Tongue (tissue), 2 donors: Measurements from ENCODE around the gene G6PC2. TPM values are rescaled to one million over a fixed set of nuclear protein-coding genes. Genes with fewer than 3 reads are reported as not detected.
A peak's percentile ranks its signal among the peaks of the same experiment; 100 is the strongest.
"Not testable (repeated sequence)": the region's sequence is repeated elsewhere in the genome, so short reads cannot be mapped to it uniquely, and the experiment has no call there.

Experiments
- DNase-seq: peaks from one replicate; pipeline ENCODE4 v3.0.0-alpha.2; 2015
- total RNA-seq: library from RNA; depleted of rRNA; stranded (reverse); fragments of >200 nt; gene quantifications from one replicate; pipeline ENCODE4 v1.2.3, GENCODE V29; 2014

G6PC2 gene
- total RNA-seq = not detected

GRCh38 chr2:168901003-168901402 is at the start of gene G6PC2:
G6PC2 (plus strand) TSS chr2:168901291; CDS start chr2:168901332, 41 bp downstream.
- no peak for DNase-seq

GRCh38 chr2:168851674-168852320 is 49.3 kb upstream of the G6PC2 start:
- DNase-seq = peak; percentile 36

- DNase-seq = no peak
These were observed 48.6 kb upstream of the G6PC2 start for GRCh38 chr2:168852481-168852880.

- DNase-seq = no peak
These were observed 47.6 kb upstream of the G6PC2 start for GRCh38 chr2:168853471-168853870.

GRCh38 chr2:168854651-168855050 is 46.4 kb upstream of the G6PC2 start:
- DNase-seq = no peak

- no peak for DNase-seq
These were observed 45.5 kb upstream of the G6PC2 start for GRCh38 chr2:168855601-168856000.

GRCh38 chr2:168858146-168858545 is 42.9 kb upstream of the G6PC2 start:
- no peak for DNase-seq

GRCh38 chr2:168867164-168867563 is 33.9 kb upstream of the G6PC2 start:
- DNase-seq = not testable (repeated sequence)

- DNase-seq = not testable (repeated sequence)
These were observed 30.7 kb upstream of the G6PC2 start for GRCh38 chr2:168870369-168870768.

GRCh38 chr2:168870824-168871223 is 30.3 kb upstream of the G6PC2 start:
- not testable (repeated sequence) for DNase-seq

- no peak for DNase-seq
These were observed 26.6 kb upstream of the G6PC2 start for GRCh38 chr2:168874368-168875054.

- DNase-seq = not testable (repeated sequence)
These were observed 18.9 kb upstream of the G6PC2 start for GRCh38 chr2:168882163-168882562.

GRCh38 chr2:168884975-168885374 is 16.1 kb upstream of the G6PC2 start:
- no peak for DNase-seq

GRCh38 chr2:168889635-168890005 is 11.5 kb upstream of the G6PC2 start:
- DNase-seq = no peak

GRCh38 chr2:168890006-168890782 is 10.9 kb upstream of the G6PC2 start, which contains the start of gene SPC25:
SPC25 (minus strand) TSS chr2:168890430; CDS start chr2:168889519, 911 bp downstream.
- DNase-seq = peak; percentile 97

GRCh38 chr2:168892327-168892726 is 8.8 kb upstream of the G6PC2 start:
- DNase-seq = no peak

GRCh38 chr2:168894101-168894500 is 7.0 kb upstream of the G6PC2 start:
- no peak for DNase-seq

GRCh38 chr2:168894720-168895119 is 6.4 kb upstream of the G6PC2 start:
- DNase-seq = no peak

GRCh38 chr2:168895771-168896170 is 5.3 kb upstream of the G6PC2 start:
- DNase-seq = no peak

- no peak for DNase-seq
These were observed 4.3 kb upstream of the G6PC2 start for GRCh38 chr2:168896783-168897182.

- DNase-seq = no peak
These were observed 3.6 kb upstream of the G6PC2 start for GRCh38 chr2:168897449-168897848.

- DNase-seq = no peak
These were observed 2.8 kb downstream of the G6PC2 start for GRCh38 chr2:168903888-168904287.

- no peak for DNase-seq
These were observed 3.3 kb downstream of the G6PC2 start for GRCh38 chr2:168904358-168904757.
